DND-41 (cell line): ENCODE results near the gene MCC.

Experiments used
- ATAC-seq: fragments of 200-7000 bp; cut with Tn5 transposase; 3 replicates; pipeline ENCODE4 v1.9.1; 2021; ENCODE audit warnings: low read depth; ENCODE audit not compliant: insufficient read depth
- DNase-seq: peaks from one replicate; pipeline ENCODE4 v3.0.0-alpha.2; 2020
- H2AFZ ChIP-seq: 2 replicates; pipeline ENCODE4 v1.6.0; 2012; ENCODE audit warnings: low read depth, low read length
- H3K27ac ChIP-seq: 2 replicates; pipeline ENCODE4 v1.5.1; 2012; ENCODE audit warnings: low read length, inconsistent platforms
- H3K27me3 ChIP-seq: fragments of 200-600 bp; sonication (generic); 2 replicates; pipeline ENCODE4 v1.6.0; 2012; ENCODE audit warnings: low read length, mild to moderate bottlenecking, inconsistent platforms; ENCODE audit not compliant: insufficient read depth, poor library complexity
- H3K36me3 ChIP-seq: 2 replicates; pipeline ENCODE4 v1.5.1; 2012; ENCODE audit warnings: low read length, inconsistent platforms; ENCODE audit not compliant: insufficient read depth
- H3K4me1 ChIP-seq: 2 replicates; pipeline ENCODE4 v1.5.1; 2012; ENCODE audit warnings: mild to moderate bottlenecking, low read length; ENCODE audit not compliant: insufficient read depth
- H3K4me2 ChIP-seq: 2 replicates; pipeline ENCODE4 v1.6.0; 2012; ENCODE audit warnings: mild to moderate bottlenecking, moderate library complexity, low read length, inconsistent platforms; ENCODE audit not compliant: insufficient read depth
- H3K4me3 ChIP-seq, 2 experiments: fragments of 200-600 bp in 1 of 2; shearing (Covaris generic) in 1 of 2; 2 replicates each; pipeline ENCODE4 v1.5.1; 2012 to 2016; ENCODE audit warnings: inconsistent platforms in 2 of 2, low read length in 2 of 2, mild to moderate bottlenecking in 2 of 2, low read depth in 1 of 2, moderate library complexity in 1 of 2
- H3K79me2 ChIP-seq: 2 replicates; pipeline ENCODE4 v1.6.0; 2012; ENCODE audit warnings: low read length, inconsistent platforms; ENCODE audit not compliant: insufficient read depth
- H3K9ac ChIP-seq: 2 replicates; pipeline ENCODE4 v1.6.0; 2012; ENCODE audit warnings: low read depth, mild to moderate bottlenecking, inconsistent platforms, low read length, moderate library complexity
- H3K9me3 ChIP-seq: 2 replicates; pipeline ENCODE4 v1.5.1; 2012; ENCODE audit warnings: low read length, moderate library complexity, mild to moderate bottlenecking, inconsistent platforms; ENCODE audit not compliant: insufficient read depth, severe bottlenecking
- H4K20me1 ChIP-seq: 2 replicates; pipeline ENCODE4 v1.6.0; 2012; ENCODE audit warnings: low read length; ENCODE audit not compliant: insufficient read depth
- CTCF ChIP-seq: IDR thresholded peaks from 2 replicates; pipeline ENCODE4 v1.5.1; 2012; ENCODE audit warnings: borderline replicate concordance, low read length, moderate library complexity, mild to moderate bottlenecking; ENCODE audit not compliant: poor library complexity, severe bottlenecking; ENCODE audit errors: extremely low read depth
- EZH2 ChIP-seq: IDR thresholded peaks from 3 replicates; pipeline ENCODE4 v1.6.1; 2012; ENCODE audit warnings: borderline replicate concordance, low read depth, mild to moderate bottlenecking, moderate library complexity, low read length, inconsistent platforms; ENCODE audit not compliant: severe bottlenecking

Gene MCC

GRCh38 chr5:113447498-113448050 is 40.7 kb downstream of the MCC start:
- Histone ChIP-seq H3K4me2 (no peak overlapping the region), H4K20me1 (no peaks in the 10 kb centered on the region), H3K79me2 (no peaks in the 10 kb centered on the region), H3K27ac (no peak overlapping the region), H3K9ac (no peak overlapping the region), H3K9me3 (no peaks in the 10 kb centered on the region), H3K27me3 (no peaks in the 10 kb centered on the region), H3K4me3 (no peak overlapping the region), H2AFZ (no peak overlapping the region), H3K4me1 (peaks cover 8% of the 10 kb centered on the region), H3K36me3 (no peaks in the 10 kb centered on the region)
- TF ChIP-seq CTCF (no peak), EZH2 (no peak)
- DNase-seq (no peak), ATAC-seq (no peak)

GRCh38 chr5:113446358-113446927 is 41.8 kb downstream of the MCC start:
- Histone ChIP-seq H3K27ac (no peak overlapping the region), H3K9me3 (no peaks in the 10 kb centered on the region), H3K4me1 (peaks cover 8% of the 10 kb centered on the region), H2AFZ (no peak overlapping the region), H3K9ac (no peak overlapping the region), H3K4me2 (no peak overlapping the region), H3K27me3 (no peaks in the 10 kb centered on the region), H3K4me3 (no peak overlapping the region), H4K20me1 (no peaks in the 10 kb centered on the region), H3K79me2 (no peaks in the 10 kb centered on the region), H3K36me3 (no peaks in the 10 kb centered on the region)
- ATAC-seq (peak; percentile 78), DNase-seq (no peak)
- TF ChIP-seq CTCF (no peak), EZH2 (no peak)

- no peak for ATAC-seq
- H3K9ac ChIP-seq: no peak overlapping the region
- no peak overlapping the region for H3K27ac ChIP-seq
- H4K20me1 ChIP-seq: no peaks in the 10 kb centered on the region
- no peaks in the 10 kb centered on the region for H3K4me1 ChIP-seq
- no peaks in the 10 kb centered on the region for H3K9me3 ChIP-seq
- DNase-seq: no peak
- no peak overlapping the region for H2AFZ ChIP-seq
- TF ChIP-seq CTCF (no peak), EZH2 (no peak)
- no peaks in the 10 kb centered on the region for H3K27me3 ChIP-seq
- H3K4me2 ChIP-seq: no peak overlapping the region
- H3K36me3 ChIP-seq: no peaks in the 10 kb centered on the region
- H3K4me3 ChIP-seq: no peak overlapping the region
- H3K79me2 ChIP-seq: no peaks in the 10 kb centered on the region
These were observed 51.1 kb downstream of the MCC start for GRCh38 chr5:113437111-113437510.

- Histone ChIP-seq H3K4me3 (no peak overlapping the region), H3K27me3 (no peaks in the 10 kb centered on the region), H2AFZ (no peak overlapping the region), H3K4me2 (no peak overlapping the region), H4K20me1 (no peaks in the 10 kb centered on the region), H3K9ac (no peak overlapping the region), H3K79me2 (no peaks in the 10 kb centered on the region), H3K4me1 (no peaks in the 10 kb centered on the region), H3K9me3 (no peaks in the 10 kb centered on the region), H3K36me3 (no peaks in the 10 kb centered on the region), H3K27ac (no peak overlapping the region)
- ATAC-seq (no peak; the same call in 2 of the 3 replicates), DNase-seq (no peak)
- TF ChIP-seq CTCF (no peak), EZH2 (no peak)
These were observed 52.7 kb downstream of the MCC start for GRCh38 chr5:113435575-113435974.
